Measurements from ENCODE around the gene IL31. TPM values are rescaled to one million over a fixed set of nuclear protein-coding genes. Genes with fewer than 3 reads are reported as not detected.

The IL31 gene
- total RNA-seq, 1 experiment from 2014 or later, result not detected

GRCh38 chr12:122128481-122128880, 45.5 kb downstream of the IL31 start:
- no peak overlapping the region for H3K4me3 ChIP-seq (ENCODE audit: low read depth, low read length, poor library complexity, severe bottlenecking)
- H3K4me1 ChIP-seq (ENCODE audit: insufficient read depth, low read length, poor library complexity, severe bottlenecking), result peaks cover 15% of the 10 kb centered on the region
- no peaks in the 10 kb centered on the region for H3K27me3 ChIP-seq (replicated peaks; ENCODE audit: insufficient read depth, low read depth, low read length, poor library complexity)
- H3K9me3 ChIP-seq (ENCODE audit: low read depth, low read length, poor library complexity, severe bottlenecking), result no peaks in the 10 kb centered on the region
- intact Hi-C loops (cut with micrococcal nuclease; ENCODE audit: unreplicated experiment), result no loop called here
- H3K36me3 ChIP-seq (ENCODE audit: insufficient read depth, low read length, poor library complexity, severe bottlenecking), result peaks cover 19% of the 10 kb centered on the region
- BruUV-seq (replicated peaks), result no TSS peak
- POLR2A ChIA-PET (ENCODE audit: low non-redundant PET), result no interaction called here
- no peak for DNase-seq (ENCODE audit: low spot score)
- H3K27ac ChIP-seq (ENCODE audit: low read depth, low read length, poor library complexity, severe bottlenecking), result no peak overlapping the region
- TF ChIP-seq EZH2 (IDR thresholded peaks at IDR 0.05; ENCODE audit: borderline replicate concordance, low read depth, low read length, poor library complexity, severe bottlenecking) (no peak), CTCF (conservative IDR thresholded peaks at IDR 0.05; ENCODE audit: low read depth, low read length) (no peak)
- CTCF ChIA-PET, result no interaction called here

DNA sequence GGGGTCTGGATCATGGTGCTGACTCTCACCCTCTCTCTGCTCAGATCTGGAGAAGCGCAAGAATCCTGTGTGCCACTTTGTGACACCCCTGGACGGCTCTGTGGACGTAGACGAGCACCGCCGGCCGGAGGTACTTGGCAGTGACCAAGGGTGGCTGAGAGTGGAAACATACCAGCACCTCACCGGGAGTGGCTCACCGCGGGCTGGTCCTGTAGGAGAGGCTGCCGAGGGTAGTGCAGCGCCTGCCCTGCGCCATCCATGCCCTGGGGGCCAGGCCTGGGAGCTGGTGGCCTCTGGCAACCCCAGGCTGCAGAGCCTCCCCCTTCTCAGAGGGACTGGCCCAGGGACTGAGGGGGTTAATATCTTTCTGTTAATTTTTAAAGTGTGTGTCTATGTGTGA, 46.2 kb downstream of the IL31 start:
- intact Hi-C loops (cut with micrococcal nuclease; ENCODE audit: unreplicated experiment), result no loop called here
- Histone ChIP-seq H3K27ac (ENCODE audit: low read depth, low read length, poor library complexity, severe bottlenecking) (peak overlapping the region; percentile 37), H3K9me3 (ENCODE audit: low read depth, low read length, poor library complexity, severe bottlenecking) (no peaks in the 10 kb centered on the region), H3K4me1 (ENCODE audit: insufficient read depth, low read length, poor library complexity, severe bottlenecking) (peaks cover 15% of the 10 kb centered on the region), H3K27me3 (replicated peaks; ENCODE audit: insufficient read depth, low read depth, low read length, poor library complexity) (no peaks in the 10 kb centered on the region), H3K36me3 (ENCODE audit: insufficient read depth, low read length, poor library complexity, severe bottlenecking) (peaks cover 19% of the 10 kb centered on the region), H3K4me3 (ENCODE audit: low read depth, low read length, poor library complexity, severe bottlenecking) (no peak overlapping the region)
- ChIA-PET CTCF (no interaction called here), POLR2A (ENCODE audit: low non-redundant PET) (no interaction called here)
- DNase-seq (ENCODE audit: low spot score), result no peak
- TF ChIP-seq CTCF (conservative IDR thresholded peaks at IDR 0.05; ENCODE audit: low read depth, low read length) (no peak), EZH2 (IDR thresholded peaks at IDR 0.05; ENCODE audit: borderline replicate concordance, low read depth, low read length, poor library complexity, severe bottlenecking) (no peak)
- no TSS peak for BruUV-seq (replicated peaks)

DNA sequence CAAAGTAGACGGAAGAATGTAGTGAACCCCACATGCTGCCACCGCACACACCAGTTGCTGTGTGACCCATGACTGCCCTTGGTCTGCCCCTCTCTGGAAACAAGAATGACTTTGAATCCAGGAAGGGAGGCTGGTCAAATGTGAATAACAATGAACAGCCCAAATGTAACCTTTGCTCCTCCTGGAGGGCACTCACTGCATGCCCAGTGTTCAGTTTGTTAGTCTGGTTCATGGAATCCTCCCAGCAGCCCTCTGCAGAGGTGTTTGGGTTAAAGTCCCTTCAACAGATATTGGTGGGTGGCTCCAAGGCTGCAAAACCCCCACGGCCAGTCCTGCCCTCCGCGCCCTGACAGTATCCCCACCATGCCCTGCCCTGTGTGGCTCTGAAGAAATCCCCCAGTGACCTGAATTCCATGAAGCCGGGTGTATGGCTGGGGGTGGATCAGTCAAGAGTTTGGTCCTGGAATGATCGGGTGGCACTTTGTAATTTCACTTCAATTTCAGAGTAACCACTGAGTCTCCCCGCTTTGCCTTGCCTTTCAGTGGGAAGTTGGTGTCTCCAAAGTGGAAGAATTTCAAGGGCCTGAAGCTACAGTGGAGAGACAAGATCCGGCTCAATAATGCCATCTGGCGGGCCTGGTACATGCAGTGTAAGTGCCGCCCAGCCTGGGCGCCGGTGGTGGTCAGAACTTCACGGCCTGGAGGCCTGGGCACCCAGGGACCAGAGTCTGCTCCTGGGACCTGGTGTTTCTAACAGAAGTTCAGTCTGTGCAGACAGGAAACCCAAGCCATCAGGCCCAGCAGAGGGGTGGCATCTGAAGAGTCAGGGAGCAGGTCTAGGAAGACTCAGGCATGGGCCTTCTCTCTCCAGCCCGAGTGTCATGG, 47.1 kb downstream of the IL31 start:
- no TSS peak for BruUV-seq (replicated peaks)
- ChIA-PET CTCF (interaction anchor here (0.8 kb wide), 1 partner anchor 73 kb away, joined by 3 read pairs; no protein-coding TSS in a partner anchor), POLR2A (ENCODE audit: low non-redundant PET) (no interaction called here)
- H3K4me3 ChIP-seq (ENCODE audit: low read depth, low read length, poor library complexity, severe bottlenecking), result no peak overlapping the region
- intact Hi-C loops (cut with micrococcal nuclease; ENCODE audit: unreplicated experiment), result no loop called here
- H3K27me3 ChIP-seq (replicated peaks; ENCODE audit: insufficient read depth, low read depth, low read length, poor library complexity), result no peaks in the 10 kb centered on the region
- peak overlapping the region; percentile 37 for H3K27ac ChIP-seq (ENCODE audit: low read depth, low read length, poor library complexity, severe bottlenecking)
- no peaks in the 10 kb centered on the region for H3K9me3 ChIP-seq (ENCODE audit: low read depth, low read length, poor library complexity, severe bottlenecking)
- DNase-seq (ENCODE audit: low spot score), result no peak
- TF ChIP-seq CTCF (conservative IDR thresholded peaks at IDR 0.05; ENCODE audit: low read depth, low read length) (peak; percentile 37), EZH2 (IDR thresholded peaks at IDR 0.05; ENCODE audit: borderline replicate concordance, low read depth, low read length, poor library complexity, severe bottlenecking) (no peak)
- H3K4me1 ChIP-seq (ENCODE audit: insufficient read depth, low read length, poor library complexity, severe bottlenecking), result peaks cover 15% of the 10 kb centered on the region
- peaks cover 19% of the 10 kb centered on the region for H3K36me3 ChIP-seq (ENCODE audit: insufficient read depth, low read length, poor library complexity, severe bottlenecking)

All from A673 (cell line).